ENCODE measurements around the gene UBE2Q1. TPM values are rescaled to one million over a fixed set of nuclear protein-coding genes. Genes with fewer than 3 reads are reported as not detected.

UBE2Q1 gene
- total RNA-seq, 2 experiments from 2014 or later: 93.6 to 103 TPM

- Mint-ChIP-seq H3K4me1 (ENCODE audit: low read depth) (peaks cover 10% of the 10 kb centered on the region), H3K27me3 (ENCODE audit: low read depth) (peaks cover 17% of the 10 kb centered on the region), H3K36me3 (ENCODE audit: low read depth) (no peaks in the 10 kb centered on the region), H3K9me3 (ENCODE audit: insufficient read depth) (no peaks in the 10 kb centered on the region), H3K27ac (no peak overlapping the region), H3K4me3 (no peak overlapping the region)
- DNase-seq (no peak), ATAC-seq (no peak)
- CTCF ChIA-PET: no interaction called here
- POLR2A ChIA-PET: no interaction called here
These were observed 7.4 kb upstream of the UBE2Q1 start for GRCh38 chr1:154565876-154566275.

GRCh38 chr1:154559466-154560044 lies 1.1 kb upstream of the UBE2Q1 start:
- H3K4me1 Mint-ChIP-seq (ENCODE audit: low read depth): peaks cover 37% of the 10 kb centered on the region
- no peaks in the 10 kb centered on the region for H3K9me3 Mint-ChIP-seq (ENCODE audit: insufficient read depth)
- H3K27ac Mint-ChIP-seq: peak overlapping the region; percentile 93
- peak overlapping the region; percentile 90 for H3K4me3 Mint-ChIP-seq
- POLR2A ChIA-PET: interaction anchor here (0.7 to 1.1 kb wide), 2 partner anchors 17 to 377 kb away, joined by 3 read pairs; partner anchors contain the start of gene PMVK
- CTCF ChIA-PET: interaction anchor here (0.6 to 2.5 kb wide), 78 partner anchors 8 to 727 kb away, joined by 3 to 24 read pairs (median 5); partner anchors contain the start of genes ADAM15, ADAR, CHRNB2 and EFNA4
- ATAC-seq: peak; percentile 49
- H3K36me3 Mint-ChIP-seq (ENCODE audit: low read depth): peaks cover 27% of the 10 kb centered on the region
- no peaks in the 10 kb centered on the region for H3K27me3 Mint-ChIP-seq (ENCODE audit: low read depth)
- peak; percentile 90 for DNase-seq

DNA sequence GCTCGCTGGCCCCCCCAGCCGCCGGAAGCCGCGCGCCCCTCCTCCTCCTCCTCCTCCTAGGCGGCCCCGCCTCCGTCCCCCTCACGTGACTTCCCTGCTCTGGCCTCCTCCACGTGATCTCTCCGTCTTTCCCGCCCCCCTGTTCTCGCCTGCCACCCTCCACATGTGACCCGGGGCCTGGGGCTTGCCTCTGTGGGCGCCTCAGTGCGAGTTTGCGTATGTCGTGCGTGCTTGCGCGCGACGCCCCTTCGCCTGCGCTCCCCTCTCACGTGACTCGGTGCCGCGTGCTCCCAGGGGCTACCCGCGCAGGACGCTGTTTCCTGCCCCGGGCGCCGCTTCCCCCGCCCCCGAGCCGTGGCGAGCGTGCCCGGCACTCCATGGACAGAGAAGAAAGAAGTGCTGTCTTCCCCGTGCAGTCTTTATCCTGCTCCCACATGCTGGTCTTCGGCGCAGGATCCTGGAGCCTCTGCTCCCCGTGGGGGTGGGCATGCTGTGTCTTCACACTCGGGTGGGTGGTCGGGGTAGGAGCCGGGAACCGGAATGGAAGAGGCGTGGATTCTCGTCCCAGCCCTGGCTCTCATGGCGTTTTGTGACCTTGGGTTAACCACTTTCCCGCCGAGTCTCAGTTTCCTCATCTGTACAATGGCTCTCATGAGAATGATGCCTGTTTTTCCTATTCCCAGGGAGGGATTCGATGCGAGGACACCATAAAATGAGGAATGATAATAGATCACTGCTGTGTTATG lies 431 bp upstream of the UBE2Q1 start:
- peak; percentile 95 for ATAC-seq
- POLR2A ChIA-PET: interaction anchor here (0.9 to 1.1 kb wide), 3 partner anchors 49 to 378 kb away, joined by 3 to 4 read pairs (median 3); partner anchors contain the start of genes ATP8B2 and PMVK

DNA sequence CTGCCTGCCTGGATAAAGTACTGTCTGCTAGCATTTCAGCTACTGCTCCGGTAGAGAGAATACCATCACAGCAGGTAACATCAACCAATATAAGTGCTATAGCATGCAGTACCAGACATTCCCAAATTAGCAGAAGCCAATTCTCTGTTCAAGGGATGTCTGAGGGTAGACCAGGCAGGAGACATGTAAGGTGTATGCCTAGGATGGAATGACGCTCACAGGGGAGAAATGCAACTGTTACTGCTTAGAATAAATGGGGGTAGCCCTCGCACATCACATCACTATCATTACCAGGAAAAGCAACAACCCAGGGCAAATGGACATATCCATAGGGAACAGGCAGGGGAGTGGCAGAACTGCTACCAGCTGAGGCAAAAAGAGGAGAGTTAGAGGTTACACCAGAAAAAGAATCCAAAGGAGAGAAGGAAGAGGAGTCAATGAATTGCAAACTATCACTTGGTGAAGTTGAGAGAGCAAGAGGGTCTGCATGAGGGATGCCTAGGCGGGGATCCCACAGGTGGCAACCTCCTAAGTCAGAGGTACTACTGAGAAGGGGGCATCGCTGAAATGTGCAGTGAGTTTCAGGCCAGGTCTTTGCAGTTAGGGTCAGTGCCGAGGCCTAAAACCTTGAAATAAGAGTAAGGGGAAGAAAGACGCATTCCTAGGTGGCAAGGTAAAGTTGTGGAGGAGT lies 1.1 kb downstream of the UBE2Q1 start:
- peaks cover 37% of the 10 kb centered on the region for H3K4me1 Mint-ChIP-seq (ENCODE audit: low read depth)
- H3K27me3 Mint-ChIP-seq (ENCODE audit: low read depth): no peaks in the 10 kb centered on the region
- ATAC-seq: no peak
- DNase-seq: no peak
- H3K4me3 Mint-ChIP-seq: peak overlapping the region; percentile 85
- peak overlapping the region; percentile 83 for H3K27ac Mint-ChIP-seq
- ChIA-PET CTCF (interaction anchor here (0.6 to 5.9 kb wide), 6 partner anchors 10 to 321 kb away, joined by 3 to 36 read pairs (median 4); no protein-coding TSS in a partner anchor), POLR2A (interaction anchor here (1.0 to 1.1 kb wide), 2 partner anchors 50 to 336 kb away, joined by 3 read pairs; partner anchors contain the start of gene UBAP2L)
- H3K9me3 Mint-ChIP-seq (ENCODE audit: insufficient read depth): no peaks in the 10 kb centered on the region
- peaks cover 45% of the 10 kb centered on the region for H3K36me3 Mint-ChIP-seq (ENCODE audit: low read depth)

More for the DNA sequence above, 431 bp upstream of the UBE2Q1 start:
- Mint-ChIP-seq H3K27ac (peak overlapping the region; percentile 93), H3K9me3 (ENCODE audit: insufficient read depth) (no peaks in the 10 kb centered on the region), H3K4me1 (ENCODE audit: low read depth) (peaks cover 37% of the 10 kb centered on the region), H3K4me3 (peak overlapping the region; percentile 90), H3K27me3 (ENCODE audit: low read depth) (no peaks in the 10 kb centered on the region), H3K36me3 (ENCODE audit: low read depth) (peaks cover 31% of the 10 kb centered on the region)
- CTCF ChIA-PET: interaction anchor here (0.8 to 5.9 kb wide), 60 partner anchors 9 to 726 kb away, joined by 3 to 36 read pairs (median 6); partner anchors contain the start of genes ADAR, CHRNB2, KRTCAP2 and PBXIP1
- peak; percentile 100 for DNase-seq

DNA sequence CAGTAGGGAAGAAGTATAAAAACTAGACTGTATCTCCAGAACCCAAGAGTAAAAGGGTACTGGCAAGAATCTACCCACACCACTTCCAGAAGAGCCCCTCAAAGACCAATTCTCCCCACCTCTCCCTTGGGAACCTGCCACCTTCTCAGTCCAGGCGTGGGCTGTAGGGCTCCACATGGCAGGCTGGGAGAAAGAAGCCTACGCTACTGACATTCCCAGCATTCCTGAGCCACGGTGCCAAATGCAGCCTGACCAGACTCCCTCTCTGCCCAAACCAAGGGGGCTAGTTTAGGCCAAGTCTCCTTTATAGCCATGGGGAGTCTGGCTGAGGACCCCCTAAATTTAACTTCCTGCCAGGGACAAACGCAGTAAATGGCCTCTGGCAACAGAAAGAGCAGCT lies 2.0 kb downstream of the UBE2Q1 start:
- Mint-ChIP-seq H3K4me3 (peak overlapping the region; percentile 85), H3K27ac (peak overlapping the region; percentile 58), H3K4me1 (ENCODE audit: low read depth) (peaks cover 34% of the 10 kb centered on the region), H3K9me3 (ENCODE audit: insufficient read depth) (no peaks in the 10 kb centered on the region), H3K27me3 (ENCODE audit: low read depth) (no peaks in the 10 kb centered on the region), H3K36me3 (ENCODE audit: low read depth) (peaks cover 53% of the 10 kb centered on the region)
- ChIA-PET POLR2A (interaction anchor here (0.9 kb wide), 1 partner anchor 17 kb away, joined by 3 read pairs; no protein-coding TSS in a partner anchor), CTCF (interaction anchor here (1.1 to 5.9 kb wide), 4 partner anchors 9 to 222 kb away, joined by 3 to 36 read pairs (median 12); no protein-coding TSS in a partner anchor)
- DNase-seq (no peak), ATAC-seq (no peak)

GRCh38 chr1:154553056-154554030 lies 5.1 kb downstream of the UBE2Q1 start:
- ATAC-seq: no peak
- H3K27me3 Mint-ChIP-seq (ENCODE audit: low read depth): no peaks in the 10 kb centered on the region
- H3K9me3 Mint-ChIP-seq (ENCODE audit: insufficient read depth): no peaks in the 10 kb centered on the region
- H3K4me3 Mint-ChIP-seq: no peak overlapping the region
- H3K36me3 Mint-ChIP-seq (ENCODE audit: low read depth): peaks cover 78% of the 10 kb centered on the region
- ChIA-PET POLR2A (interaction anchor here (1.4 kb wide), 1 partner anchor 73 kb away, joined by 3 read pairs; no protein-coding TSS in a partner anchor), CTCF (interaction anchor here (1.0 to 5.9 kb wide), 4 partner anchors 73 to 445 kb away, joined by 3 to 36 read pairs (median 5); no protein-coding TSS in a partner anchor)
- H3K27ac Mint-ChIP-seq: peak overlapping the region; percentile 11
- peaks cover 31% of the 10 kb centered on the region for H3K4me1 Mint-ChIP-seq (ENCODE audit: low read depth)
- DNase-seq: no peak

DNA sequence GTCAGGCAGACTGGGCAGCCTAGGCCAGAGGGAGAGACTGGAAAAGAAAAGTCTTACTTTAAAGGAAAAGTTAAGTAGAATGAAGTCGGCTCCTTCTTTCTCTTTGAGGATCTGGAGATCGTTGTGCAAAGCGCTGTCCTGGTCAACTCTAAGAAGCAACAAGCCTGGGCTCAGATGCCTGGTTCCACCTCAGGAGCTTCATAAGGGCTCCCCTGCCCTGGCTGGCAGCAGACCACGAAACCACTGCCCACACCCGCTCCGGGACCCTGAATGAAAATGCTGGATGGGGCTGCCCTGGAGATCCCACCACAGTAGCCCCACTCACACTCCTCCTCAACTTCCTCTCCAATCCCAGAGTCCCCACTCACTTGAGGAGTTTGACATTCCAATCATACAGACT lies 6.4 kb downstream of the UBE2Q1 start:
- DNase-seq (no peak), ATAC-seq (no peak)
- no peak overlapping the region for H3K4me3 Mint-ChIP-seq
- ChIA-PET CTCF (interaction anchor here (2.8 kb wide), 1 partner anchor 72 kb away, joined by 16 read pairs; no protein-coding TSS in a partner anchor), POLR2A (interaction anchor here (1.4 kb wide), 1 partner anchor 72 kb away, joined by 3 read pairs; no protein-coding TSS in a partner anchor)
- no peaks in the 10 kb centered on the region for H3K9me3 Mint-ChIP-seq (ENCODE audit: insufficient read depth)
- no peaks in the 10 kb centered on the region for H3K27me3 Mint-ChIP-seq (ENCODE audit: low read depth)
- no peak overlapping the region for H3K27ac Mint-ChIP-seq
- peaks cover 70% of the 10 kb centered on the region for H3K36me3 Mint-ChIP-seq (ENCODE audit: low read depth)
- H3K4me1 Mint-ChIP-seq (ENCODE audit: low read depth): peaks cover 27% of the 10 kb centered on the region

DNA sequence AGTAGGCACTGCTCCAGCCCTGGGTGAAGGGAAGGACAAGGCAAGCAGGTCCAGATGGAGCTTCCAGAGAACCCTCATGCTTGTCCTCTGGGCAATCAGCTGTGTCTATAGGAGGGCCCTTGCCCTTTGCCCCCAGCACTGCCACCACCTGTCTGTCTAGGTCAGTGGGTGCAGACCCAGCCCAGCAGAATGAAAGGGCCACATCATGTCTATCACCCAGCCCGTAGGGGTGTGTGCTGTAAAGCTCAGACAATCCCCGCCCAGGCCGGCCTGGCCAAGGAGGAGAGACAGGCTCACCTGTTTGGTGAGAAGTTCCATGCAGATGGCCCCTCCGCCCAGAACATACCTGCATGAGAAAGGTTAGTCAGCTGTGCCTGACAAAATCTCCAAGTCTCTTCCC lies 7.0 kb downstream of the UBE2Q1 start:
- H3K36me3 Mint-ChIP-seq (ENCODE audit: low read depth): peaks cover 70% of the 10 kb centered on the region
- H3K27me3 Mint-ChIP-seq (ENCODE audit: low read depth): no peaks in the 10 kb centered on the region
- POLR2A ChIA-PET: interaction anchor here (1.4 kb wide), 1 partner anchor 71 kb away, joined by 3 read pairs; no protein-coding TSS in a partner anchor
- H3K27ac Mint-ChIP-seq: no peak overlapping the region
- CTCF ChIA-PET: interaction anchor here (2.8 kb wide), 1 partner anchor 72 kb away, joined by 16 read pairs; no protein-coding TSS in a partner anchor
- DNase-seq (no peak), ATAC-seq (no peak)
- H3K4me3 Mint-ChIP-seq: no peak overlapping the region
- H3K9me3 Mint-ChIP-seq (ENCODE audit: insufficient read depth): no peaks in the 10 kb centered on the region
- H3K4me1 Mint-ChIP-seq (ENCODE audit: low read depth): peaks cover 21% of the 10 kb centered on the region

- Mint-ChIP-seq H3K27ac (no peak overlapping the region), H3K36me3 (ENCODE audit: low read depth) (peaks cover 62% of the 10 kb centered on the region), H3K4me3 (no peak overlapping the region), H3K27me3 (ENCODE audit: low read depth) (no peaks in the 10 kb centered on the region), H3K9me3 (ENCODE audit: insufficient read depth) (no peaks in the 10 kb centered on the region), H3K4me1 (ENCODE audit: low read depth) (peaks cover 14% of the 10 kb centered on the region)
- ATAC-seq (no peak), DNase-seq (no peak)
- POLR2A ChIA-PET: no interaction called here
- CTCF ChIA-PET: interaction anchor here (2.8 kb wide), 1 partner anchor 71 kb away, joined by 16 read pairs; no protein-coding TSS in a partner anchor
These were observed 7.8 kb downstream of the UBE2Q1 start for GRCh38 chr1:154550657-154551056.

DNA sequence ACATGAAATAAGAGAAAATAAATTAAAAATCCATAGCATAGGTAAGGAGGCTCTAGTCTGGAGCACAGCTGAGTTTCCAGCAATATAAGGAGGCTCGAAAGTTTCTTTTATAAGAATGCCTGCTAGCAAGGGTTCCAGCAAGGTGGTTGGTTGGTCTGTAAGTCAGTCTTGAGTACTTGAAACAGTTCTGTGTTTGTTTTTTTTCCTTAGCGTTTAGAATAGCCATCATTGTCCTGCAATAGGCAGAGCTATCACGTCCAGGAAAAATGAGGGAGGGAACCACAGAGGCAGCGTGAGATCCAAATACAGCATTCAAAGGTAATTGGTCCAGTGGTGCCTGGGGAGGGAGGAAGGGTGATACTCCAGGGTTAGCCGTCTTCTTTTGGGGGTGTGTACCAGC lies 8.4 kb downstream of the UBE2Q1 start:
- Mint-ChIP-seq H3K4me3 (no peak overlapping the region), H3K36me3 (ENCODE audit: low read depth) (peaks cover 56% of the 10 kb centered on the region), H3K4me1 (ENCODE audit: low read depth) (peaks cover 10% of the 10 kb centered on the region), H3K27ac (no peak overlapping the region), H3K27me3 (ENCODE audit: low read depth) (no peaks in the 10 kb centered on the region), H3K9me3 (ENCODE audit: insufficient read depth) (no peaks in the 10 kb centered on the region)
- POLR2A ChIA-PET: no interaction called here
- no peak for ATAC-seq
- CTCF ChIA-PET: interaction anchor here (1.3 to 2.8 kb wide), 2 partner anchors 10 to 70 kb away, joined by 6 to 16 read pairs; no protein-coding TSS in a partner anchor
- no peak for DNase-seq
